Measurements from ENCODE around the gene ITGA5.
"Not testable (repeated sequence)": the region's sequence is repeated elsewhere in the genome, so short reads cannot be mapped to it uniquely, and the experiment has no call there.

The ITGA5 gene

DNA sequence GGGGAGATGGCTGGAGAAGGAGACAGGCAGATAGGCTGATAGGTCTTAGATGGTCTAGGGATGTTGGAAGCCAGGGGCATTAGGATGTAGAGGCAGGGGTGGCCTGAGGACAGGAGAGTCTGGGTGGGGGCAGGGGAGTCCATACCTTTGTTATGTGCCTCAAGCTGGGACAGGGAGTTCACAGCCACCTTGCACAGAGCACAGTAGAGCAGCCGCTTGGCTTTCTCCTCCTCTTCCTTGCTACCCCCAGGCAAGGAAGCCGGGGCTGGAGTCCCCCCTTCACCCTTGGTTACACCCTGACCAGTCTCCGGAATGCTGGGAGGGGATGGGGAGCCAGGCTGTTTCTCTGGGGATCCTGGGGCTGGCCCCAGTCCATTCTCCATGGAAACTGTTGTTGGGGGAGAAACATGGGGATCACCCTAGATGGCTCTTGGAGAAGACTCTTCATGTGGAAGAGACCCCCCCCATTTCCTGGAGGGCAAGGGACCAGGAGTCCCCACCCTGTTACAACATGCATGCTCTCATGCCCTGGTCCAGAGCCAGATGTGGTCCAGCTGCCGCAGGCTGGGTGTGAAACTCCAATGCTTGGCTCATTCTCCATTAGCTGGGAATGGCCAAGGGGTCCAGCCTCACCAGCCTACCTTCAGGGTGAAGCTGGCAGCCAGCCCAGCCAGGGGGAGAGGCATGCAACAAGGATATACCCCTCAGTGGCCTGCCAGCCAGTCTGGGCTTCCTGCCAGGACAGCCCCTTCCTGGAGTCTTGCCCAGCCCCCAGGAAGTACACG is 47.5 kb downstream of the ITGA5 start:
- DNase-seq (ENCODE audit: low read depth): peak; percentile 37

DNA sequence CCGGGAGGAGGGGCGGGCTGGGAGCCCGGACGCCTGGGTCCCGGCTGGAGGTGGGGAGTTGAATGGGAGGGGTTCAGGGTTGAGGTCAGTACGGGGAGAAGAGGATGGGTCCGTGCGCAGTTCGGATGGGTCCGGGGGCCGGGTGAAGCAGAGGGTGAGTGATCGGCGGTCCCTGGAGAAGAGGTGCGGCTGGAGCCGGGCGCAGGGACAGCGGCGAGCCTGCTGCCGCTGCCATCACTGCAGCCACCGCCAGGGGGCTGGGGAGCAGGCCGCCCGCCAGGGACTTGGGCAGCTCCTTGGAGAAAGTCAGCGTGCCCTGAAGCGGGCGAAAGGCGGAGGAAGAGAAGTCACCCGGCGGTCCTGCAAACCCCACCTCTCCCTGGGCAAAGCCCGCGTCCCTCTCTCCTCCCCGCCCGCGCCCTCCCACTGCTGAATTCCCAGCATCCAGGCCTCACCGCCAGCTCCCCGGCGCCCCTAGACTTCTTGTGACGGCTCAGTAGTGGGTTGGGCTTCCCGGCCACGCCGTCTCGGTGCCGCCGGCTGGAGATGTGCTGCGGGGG is 48.8 kb downstream of the ITGA5 start:
- DNase-seq (ENCODE audit: low read depth): peak; percentile 81

DNA sequence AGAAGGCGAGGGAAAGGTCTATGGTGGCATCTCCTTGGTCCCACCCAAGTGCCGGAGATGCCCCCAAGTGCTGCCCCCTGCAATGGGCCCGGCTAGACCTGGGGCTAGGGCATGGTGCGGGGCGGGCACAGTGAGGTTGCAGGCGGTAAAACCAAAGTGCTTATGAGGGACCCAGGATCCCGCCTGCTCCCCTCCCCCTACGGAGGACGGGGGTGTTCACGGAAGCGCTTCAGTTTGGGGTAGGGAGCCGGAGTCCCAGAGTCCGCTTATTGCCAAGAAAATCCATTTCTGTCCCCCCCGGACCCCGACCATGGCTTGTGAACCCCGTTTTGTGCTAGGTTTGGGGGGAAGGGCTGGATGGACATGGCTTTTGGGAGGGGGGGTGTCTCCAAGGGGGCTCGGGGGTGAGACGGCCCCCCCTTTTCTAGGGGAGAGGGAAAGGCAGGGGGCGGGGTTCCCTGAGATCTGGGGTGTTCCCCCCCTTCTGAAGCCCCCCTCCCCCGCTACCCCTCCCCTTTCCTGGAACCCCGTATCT is 49.4 kb downstream of the ITGA5 start:
- DNase-seq (ENCODE audit: low read depth): no peak

DNA sequence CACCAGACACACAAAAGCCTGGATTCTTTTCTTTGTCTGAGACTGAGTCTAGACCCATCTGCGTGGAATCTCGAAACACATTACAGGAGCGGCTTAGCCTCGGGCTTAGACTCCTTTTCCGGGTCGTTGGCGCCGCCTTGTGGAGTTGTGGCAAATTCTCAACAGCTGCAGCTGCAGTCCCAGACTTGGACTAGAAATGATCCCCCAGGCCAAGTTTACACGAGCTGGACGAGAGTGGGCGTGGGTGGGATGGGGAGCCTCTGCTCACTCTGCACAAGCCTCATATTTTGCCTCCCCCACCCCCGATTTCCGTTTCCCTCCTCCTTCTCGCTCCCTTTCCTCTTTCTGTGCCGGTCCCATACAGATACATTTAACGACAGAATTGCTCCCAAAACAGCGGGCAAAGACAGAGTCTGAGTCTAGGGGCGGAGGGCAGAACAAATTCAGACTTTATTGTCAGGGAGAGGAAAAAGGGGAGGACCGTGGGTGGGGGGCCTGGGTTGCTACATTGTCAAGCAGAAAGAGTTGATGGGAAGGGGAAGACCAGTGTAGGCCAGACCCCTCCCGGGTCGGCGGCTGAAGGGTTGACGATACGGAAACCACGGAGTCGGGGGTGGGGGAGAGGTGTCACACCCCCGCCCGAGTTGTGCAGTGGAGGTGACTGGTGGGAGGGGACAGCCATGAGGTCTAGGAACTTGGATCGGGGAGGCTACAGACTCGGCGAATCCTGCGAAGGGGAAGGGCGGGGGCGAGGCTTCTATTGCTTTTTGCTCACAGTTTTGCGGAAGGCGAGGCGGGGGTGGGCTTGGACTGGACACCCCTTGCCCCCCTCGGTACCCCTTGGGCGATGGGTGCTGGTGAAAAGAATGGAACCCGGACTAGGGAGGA is 50.1 kb downstream of the ITGA5 start:
- DNase-seq (ENCODE audit: low read depth): peak; percentile 79

DNA sequence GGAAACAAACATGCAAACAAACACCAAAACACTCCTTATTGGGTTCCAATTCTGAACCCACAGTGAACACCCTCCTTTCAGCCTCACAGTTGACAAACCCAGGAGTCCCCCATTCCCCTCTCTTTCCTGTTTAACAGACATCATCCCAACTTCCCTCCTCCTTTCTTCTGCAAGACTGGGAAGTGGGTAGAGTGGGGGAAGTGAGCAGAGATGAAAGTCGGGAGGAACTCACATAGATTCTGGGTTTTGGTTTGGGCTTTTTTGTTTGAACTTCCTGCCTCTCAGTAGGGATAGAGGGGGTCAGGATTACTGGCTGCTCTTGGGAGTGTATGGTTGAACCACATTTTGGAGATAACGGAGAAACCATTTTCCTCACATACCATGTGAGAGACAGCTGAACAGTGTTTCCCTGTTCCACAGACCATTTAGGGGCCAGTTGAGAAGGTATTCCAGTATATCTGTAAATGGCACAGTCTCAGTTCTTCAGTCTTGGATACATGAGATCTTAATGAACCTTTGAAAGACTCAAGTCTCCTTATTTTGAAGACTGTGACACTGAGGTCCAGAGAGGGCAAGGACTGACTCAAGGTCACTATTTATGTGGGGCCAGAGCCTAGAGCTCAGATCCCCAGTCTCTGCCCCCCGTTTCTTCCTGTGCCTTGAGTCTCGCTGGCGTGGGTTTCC is 50.9 kb downstream of the ITGA5 start:
- DNase-seq (ENCODE audit: low read depth): no peak

DNA sequence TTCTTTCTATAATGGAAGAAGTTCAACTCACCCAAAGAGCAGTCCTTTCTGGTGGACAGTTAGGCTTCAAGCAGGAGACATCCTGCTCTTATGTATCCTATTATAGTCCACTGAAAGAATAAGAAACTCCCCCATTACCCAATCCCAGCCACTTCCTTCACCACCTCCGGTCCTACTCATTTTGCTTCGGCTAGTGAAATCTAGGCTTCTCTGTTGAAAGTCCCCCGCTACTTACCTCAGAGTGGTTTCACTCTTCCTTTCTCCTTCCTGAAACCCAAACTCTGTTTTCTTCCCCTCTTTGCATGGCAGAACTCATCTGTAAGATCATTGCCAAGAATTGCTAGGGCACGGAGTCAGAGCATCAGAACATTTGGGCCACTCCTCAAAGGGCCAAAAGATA is 54.7 kb downstream of the ITGA5 start, which contains the start of gene GPR84:
TSS of gene GPR84 (minus strand) at position 74 of the 400 bp plus-strand sequence. CDS start 635 bp downstream, outside the sequence.
- no peak for DNase-seq (ENCODE audit: low read depth)

DNA sequence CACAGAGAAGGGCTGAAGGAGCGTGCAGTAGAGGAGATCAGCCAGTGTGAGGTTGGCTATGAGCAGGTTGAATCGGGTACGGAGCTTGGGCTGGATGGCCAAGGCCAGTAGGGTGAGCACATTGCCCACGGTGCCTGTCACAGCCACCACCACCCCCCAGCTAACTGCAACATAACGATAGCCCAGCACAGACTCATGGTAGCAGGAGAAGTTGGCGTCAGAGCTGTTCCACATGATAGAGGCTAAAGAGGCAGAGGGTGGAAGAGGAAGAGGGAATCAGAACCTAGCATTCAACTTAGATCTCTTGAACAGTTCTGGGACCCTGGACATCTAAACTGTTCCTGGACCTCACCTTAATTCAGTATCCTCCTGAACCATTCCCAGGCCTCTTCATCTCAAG is 55.4 kb downstream of the ITGA5 start:
- no peak for DNase-seq (ENCODE audit: low read depth)

DNA sequence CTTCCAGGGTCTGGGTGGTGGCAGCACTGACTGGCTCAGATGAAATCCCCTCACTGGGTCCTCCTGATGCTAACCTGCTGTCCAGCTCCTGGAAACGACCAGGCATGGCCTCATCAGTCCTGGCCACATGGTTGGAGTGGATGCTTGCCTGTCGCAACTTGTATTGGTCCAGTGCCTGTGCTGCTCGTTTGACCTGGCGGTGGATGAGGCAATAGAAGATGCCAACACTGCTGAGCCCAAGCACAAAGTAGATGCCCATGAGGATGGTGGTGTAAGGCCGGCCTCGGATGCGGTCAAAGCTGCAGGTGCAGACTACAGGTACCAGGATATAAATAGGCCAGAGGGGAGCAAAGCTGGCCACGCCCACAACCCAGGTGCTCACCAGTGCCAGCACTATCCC is 56.0 kb downstream of the ITGA5 start:
- no peak for DNase-seq (ENCODE audit: low read depth)

DNA sequence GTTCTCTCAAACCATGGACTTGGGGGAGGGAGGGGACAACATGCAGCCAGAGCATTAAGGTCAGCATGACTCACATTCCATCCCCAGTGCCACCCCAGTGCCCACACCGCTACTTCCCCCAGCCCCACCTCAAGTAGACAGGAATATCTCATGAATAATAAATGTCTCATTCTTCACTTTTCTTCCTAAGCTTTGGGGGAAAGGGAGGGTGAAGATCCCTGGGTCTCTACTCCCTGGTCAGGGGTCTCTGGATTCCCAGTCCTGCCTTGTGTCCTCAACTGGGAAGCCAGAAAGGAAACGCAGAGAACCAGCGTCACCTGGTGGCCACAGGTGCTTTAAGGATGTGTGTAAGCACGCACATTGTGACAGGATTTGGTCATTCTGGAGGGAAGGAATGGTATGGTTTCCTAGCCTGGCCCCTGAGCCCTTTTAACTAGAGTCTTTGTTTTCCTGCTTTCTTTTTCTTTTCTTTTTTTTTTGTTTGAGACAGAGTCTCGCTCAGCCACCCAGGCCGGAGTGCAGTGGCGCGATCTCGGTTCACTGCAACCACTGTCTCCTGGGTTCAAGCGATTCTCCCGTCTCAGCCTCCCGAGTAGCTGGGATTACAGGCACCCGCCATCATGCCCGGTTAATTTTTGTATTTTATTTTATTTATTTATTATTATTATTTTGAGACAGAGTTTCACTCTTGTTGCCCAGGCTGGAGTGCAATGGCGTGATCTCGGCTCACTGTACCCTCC is 58.2 kb downstream of the ITGA5 start:
- DNase-seq (ENCODE audit: low read depth): peak; percentile 65

DNA sequence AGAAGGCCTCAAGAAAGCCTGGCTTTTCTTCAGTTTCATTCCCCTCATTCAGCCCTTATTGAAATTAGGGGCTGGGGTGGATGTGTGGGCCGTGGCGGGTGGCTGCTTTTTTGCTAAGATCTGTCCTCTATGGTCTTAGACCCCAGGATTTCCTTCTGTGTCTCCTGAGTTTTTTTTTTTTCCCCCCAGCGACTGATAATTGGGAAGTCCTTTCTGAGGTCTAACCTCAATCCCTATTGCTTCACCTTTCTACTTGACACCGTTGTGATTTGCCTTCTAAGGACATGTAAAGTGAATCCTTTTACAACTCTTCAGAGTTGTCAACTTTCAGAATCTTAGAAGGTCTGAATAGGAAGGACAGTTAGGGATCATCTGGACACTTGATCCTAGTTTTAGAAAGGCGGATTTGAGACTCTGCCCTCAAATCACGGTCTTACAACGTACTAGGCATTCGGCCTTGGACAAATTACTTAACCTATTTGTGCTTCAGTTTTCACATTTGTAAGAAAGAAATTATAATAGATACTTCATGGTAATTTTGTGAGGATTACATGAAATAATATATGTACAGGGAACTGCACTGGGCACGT is 59.2 kb downstream of the ITGA5 start:
- DNase-seq (ENCODE audit: low read depth): no peak

DNA sequence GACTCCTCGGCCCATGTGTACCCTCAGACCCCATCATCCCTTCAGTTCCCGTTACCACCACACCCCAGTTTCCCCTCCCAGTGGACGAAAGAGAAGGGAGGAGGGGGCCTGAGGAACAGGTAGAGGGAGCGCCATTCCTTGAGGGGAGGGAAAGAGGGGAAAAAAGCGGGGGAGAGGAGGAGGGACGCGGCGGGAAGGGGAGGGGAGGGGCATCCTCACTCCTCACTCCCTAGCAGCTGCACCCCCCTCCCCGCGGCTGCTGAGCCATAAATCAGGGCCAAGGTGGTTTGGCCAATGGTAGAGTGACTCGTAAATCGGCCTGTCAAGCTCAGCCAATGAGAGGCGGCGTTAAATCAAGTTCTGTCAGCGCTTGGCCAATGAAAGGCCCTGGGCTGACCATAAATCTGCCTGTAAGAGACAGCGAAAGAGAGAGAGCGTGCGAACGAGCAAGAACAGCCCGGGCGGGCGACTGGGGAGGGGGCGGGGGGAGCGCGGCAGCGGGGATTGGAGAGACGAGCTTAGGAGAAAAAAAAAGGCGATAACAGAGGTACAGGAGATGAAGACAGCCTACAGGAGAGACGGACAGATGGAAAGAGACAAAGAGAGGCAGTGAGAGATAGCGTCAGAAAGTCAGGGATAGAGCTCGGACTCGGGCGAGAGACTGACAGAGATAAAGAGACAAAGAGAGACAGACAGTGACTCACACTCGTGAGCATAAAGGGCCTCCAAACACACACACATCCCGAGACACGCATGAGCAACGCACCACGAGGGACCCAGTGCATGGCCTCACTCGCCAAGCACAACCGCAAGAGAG is 59.9 kb downstream of the ITGA5 start:
- DNase-seq (ENCODE audit: low read depth): peak; percentile 100

DNA sequence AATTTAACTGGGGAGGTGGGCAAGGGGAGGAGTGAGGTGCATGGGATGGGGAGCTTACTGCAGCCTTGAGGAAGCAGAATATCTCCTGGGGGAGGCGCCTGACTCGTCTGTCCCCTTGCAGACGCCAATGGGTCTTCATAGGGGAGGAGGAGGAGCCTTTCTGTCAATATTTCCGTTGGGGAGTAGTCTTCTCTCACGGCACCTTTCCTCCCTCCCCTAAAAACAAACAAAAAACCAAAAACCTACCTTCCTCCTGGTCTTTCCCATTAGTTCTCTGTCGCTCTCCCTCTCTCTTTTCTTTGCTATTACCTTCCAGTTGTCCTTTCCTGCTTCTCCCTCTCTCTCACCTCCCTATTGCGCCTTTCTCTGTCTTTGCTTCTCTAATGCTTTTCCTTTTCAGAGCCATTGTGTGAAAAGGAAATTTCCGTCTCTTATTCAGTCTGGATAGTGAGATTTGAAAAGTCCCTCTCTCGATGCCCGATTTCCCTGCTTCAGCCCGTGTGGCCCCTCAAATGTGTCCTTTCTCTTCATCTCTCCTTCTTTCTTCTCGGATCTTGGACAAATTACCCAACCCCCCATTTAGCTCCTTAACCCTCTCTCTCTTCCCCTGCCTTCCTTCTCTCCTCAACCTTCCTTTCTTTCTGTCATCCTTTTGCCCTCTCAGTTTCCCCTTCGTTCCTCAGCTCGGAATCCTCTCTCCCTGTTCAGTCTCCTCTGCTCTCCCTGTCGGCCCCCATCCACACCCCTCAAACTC is 60.7 kb downstream of the ITGA5 start:
- DNase-seq (ENCODE audit: low read depth): no peak

DNA sequence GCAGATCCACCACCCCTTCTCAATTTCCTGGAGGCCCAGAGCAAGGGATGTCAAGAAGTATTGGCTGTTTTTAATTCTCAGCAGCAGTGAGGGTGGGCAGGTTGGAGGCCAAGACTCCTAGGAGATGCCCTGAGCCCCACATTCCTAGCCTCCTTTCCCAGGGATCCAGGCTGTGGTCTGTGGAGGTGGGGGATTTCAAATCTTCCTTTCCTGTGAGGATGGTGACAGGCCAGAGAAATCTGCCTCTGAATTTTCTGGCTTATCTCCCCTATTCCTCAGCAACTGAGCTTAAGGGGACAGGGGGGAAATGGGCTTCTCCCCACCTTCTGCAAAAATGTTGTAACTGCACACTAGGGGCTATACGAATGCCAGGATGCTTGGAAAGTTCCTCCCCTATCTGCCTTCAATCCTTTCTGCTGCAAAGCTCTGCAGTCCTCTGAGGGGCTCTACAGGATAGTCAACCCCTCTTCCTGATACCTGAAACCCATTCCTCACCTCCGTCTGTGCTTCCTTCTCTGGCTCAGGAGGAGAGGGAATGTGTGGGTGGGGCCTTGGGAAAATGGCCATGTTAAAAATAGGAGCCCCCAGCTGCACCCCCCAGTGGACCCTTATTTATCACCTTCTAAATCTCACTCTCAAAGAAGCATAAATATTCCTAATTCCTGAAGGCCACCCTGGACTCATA is 61.4 kb downstream of the ITGA5 start:
- no peak for DNase-seq (ENCODE audit: low read depth)

DNA sequence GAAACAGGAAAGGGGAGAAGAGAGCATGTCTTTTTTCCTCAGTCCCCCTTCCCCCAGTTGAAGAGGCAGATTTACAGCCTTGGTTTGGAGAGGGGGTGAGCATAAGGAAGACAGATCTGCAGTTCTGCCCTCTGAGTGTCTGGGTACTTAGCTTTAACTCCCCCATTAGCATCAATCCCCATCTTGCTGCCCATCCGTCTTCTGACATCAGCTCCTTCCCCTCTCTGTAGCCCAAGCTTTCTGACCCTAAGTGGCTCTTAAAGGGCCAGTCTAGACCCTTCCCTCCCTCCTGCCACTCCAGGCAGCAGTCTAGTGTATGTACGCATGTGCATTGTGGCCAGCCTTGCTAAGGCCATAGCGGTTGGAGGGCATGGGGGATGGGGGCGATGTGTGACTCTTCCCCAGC is 62.1 kb downstream of the ITGA5 start:
- DNase-seq (ENCODE audit: low read depth): no peak

DNA sequence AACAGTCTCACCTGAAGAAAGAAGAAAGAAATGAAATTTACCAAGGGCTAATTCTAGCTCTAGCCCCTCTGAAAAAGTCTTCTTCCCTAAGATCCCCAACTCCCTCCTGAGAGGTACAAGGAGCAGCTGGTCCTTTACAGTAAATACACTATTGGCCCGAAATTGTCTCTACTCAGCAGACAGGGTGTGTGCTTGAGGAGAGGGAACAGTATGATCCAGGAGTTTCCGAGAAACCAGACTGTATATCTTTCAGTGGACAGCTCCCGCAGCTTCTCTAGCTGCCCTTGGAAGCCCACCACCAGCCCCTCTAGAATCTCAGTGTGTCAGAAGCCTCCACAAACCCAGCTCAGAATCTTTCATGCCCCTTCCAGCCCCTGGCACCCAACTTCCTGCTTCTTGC is 62.8 kb downstream of the ITGA5 start:
- no peak for DNase-seq (ENCODE audit: low read depth)

DNA sequence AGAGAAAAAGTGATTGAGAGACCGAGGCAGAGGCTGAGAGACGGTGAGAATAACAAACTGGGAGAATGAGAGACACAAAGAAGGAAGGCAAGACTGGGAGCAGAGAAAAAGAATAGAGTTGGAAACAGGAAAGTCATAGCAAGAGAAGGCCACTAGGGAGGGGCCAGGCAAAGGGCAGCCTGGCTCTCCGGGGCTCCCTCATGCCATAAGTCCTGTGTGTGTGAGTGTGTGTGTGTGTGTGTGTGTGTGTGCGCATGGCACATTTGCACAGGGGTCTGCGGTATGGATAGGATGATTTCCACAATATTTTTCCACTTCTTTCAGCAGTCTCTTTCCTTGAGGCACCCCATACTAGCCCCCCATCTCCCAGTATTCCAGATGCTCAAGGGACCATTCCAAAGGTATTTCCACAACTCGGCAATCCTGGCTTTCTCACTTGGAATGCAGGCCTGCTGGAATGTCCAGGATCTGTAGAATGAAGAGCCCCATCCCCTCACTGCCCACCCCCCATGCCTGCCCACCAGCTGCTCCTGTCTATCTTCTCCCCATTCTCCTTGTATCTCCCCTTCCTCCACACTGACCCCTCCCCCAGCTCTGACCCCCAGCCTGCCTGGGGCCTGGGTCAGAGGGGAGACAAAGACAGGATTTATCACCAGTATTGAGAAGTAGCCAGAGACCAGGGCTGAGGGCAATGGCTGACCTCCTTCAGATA is 63.8 kb downstream of the ITGA5 start:
- no peak for DNase-seq (ENCODE audit: low read depth)

DNA sequence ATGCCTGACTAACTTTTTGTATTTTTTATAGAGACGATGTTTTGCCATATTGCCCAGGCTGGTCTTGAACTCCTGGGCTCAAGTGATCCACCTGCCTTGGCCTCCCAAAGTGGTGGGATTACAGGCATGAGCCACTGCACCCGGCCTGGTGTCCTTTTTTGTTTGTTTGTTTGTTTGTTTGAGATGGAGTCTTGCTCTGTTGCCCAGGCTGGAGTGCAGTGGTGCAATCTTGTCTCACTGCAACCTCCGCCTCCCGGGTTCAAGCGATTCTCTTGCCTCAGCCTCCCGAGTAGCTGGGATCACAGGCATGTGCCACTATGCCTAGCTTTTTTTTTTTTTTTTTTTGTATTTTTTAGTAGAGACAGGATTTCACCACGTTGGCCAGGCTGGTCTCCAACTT is 64.8 kb downstream of the ITGA5 start:
- DNase-seq (ENCODE audit: low read depth): not testable (repeated sequence)
